GM23248 (cell line): ENCODE results near the gene NPHP4.

Experiments used
- EZH2 ChIP-seq: fragments of 200-600 bp; sonication (generic); IDR thresholded peaks from 2 replicates; pipeline ENCODE4 v1.6.1; 2018; ENCODE audit warnings: antibody characterized with exemption, mild to moderate bottlenecking; ENCODE audit not compliant: insufficient read depth, poor library complexity, severe bottlenecking
- EZH2phosphoT487 ChIP-seq: fragments of 200-600 bp; sonication (generic); IDR thresholded peaks from 2 replicates; pipeline ENCODE4 v1.6.1; 2018; ENCODE audit warnings: antibody characterized with exemption, moderate library complexity, mild to moderate bottlenecking, low read depth; ENCODE audit not compliant: insufficient read depth

GRCh38 chr1:6002714-6003501, 10.7 kb upstream of the NPHP4 start:
- TF ChIP-seq EZH2, result no peak
- no peak for TF ChIP-seq EZH2phosphoT487
